Breast epithelium (tissue), 3 donors: ENCODE results near the gene PI16.

Source experiments
- POLR2A ChIP-seq: fragments of 450-650 bp; IDR thresholded peaks from one replicate; pipeline ENCODE4 v1.6.1; 2016; ENCODE audit warnings: antibody characterized with exemption, mild to moderate bottlenecking, moderate library complexity
- POLR2AphosphoS5 ChIP-seq, 3 donors: sonication (generic); formaldehyde crosslinking; IDR thresholded peaks; one replicate each; pipeline ENCODE4 v1.6.1; 2017; ENCODE audit warnings: antibody characterized with exemption in 3 of 3
- TF ChIP-seq, protein P1 (sequence below), 3 donors: fragments of 450-650 bp; IDR thresholded peaks; one replicate each; pipeline ENCODE4 v1.5.1; 2016 to 2017; ENCODE audit warnings: antibody characterized with exemption in 3 of 3, mild to moderate bottlenecking in 3 of 3, moderate library complexity in 3 of 3

DNA sequence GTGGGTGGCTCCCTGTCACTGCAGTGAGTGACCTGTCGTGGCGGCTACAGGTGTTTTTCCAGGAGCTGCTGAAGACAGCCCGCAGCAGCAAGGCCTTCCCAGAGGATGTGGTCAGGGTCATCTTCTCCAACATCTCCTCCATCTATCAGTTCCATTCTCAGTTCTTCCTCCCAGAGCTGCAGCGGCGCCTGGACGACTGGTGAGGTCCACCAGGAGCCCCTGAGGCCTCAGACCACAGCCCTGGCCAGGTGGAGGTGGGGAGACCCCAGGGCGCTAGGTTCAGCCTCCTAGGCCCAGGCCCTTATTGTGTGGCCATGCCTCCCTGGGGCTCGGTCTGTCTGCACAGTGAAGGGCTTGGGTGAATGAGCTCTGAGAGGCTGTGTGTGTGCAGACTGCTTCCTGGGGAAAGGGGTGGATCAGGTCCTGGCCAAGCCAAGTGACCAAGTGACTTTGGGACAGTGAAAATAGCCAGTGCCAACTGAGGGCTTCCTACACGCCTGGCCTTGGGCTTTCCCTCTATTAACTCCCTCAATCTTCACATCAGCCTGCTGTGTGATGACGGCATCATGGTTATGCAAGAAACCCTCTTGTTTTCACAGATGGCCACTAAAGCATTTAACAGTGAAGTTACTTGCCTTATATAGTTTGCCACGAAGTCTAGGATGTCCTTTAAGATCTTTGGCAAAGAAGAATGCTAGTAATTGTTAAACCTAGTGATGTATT lies 57.3 kb downstream of the PI16 start:
- TF ChIP-seq, protein P1, sequence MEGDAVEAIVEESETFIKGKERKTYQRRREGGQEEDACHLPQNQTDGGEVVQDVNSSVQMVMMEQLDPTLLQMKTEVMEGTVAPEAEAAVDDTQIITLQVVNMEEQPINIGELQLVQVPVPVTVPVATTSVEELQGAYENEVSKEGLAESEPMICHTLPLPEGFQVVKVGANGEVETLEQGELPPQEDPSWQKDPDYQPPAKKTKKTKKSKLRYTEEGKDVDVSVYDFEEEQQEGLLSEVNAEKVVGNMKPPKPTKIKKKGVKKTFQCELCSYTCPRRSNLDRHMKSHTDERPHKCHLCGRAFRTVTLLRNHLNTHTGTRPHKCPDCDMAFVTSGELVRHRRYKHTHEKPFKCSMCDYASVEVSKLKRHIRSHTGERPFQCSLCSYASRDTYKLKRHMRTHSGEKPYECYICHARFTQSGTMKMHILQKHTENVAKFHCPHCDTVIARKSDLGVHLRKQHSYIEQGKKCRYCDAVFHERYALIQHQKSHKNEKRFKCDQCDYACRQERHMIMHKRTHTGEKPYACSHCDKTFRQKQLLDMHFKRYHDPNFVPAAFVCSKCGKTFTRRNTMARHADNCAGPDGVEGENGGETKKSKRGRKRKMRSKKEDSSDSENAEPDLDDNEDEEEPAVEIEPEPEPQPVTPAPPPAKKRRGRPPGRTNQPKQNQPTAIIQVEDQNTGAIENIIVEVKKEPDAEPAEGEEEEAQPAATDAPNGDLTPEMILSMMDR (IDR thresholded peaks at IDR 0.05): no peak
- TF ChIP-seq POLR2A: no peak
- no peak for TF ChIP-seq POLR2AphosphoS5 (IDR thresholded peaks at IDR 0.05)
